HG02885 (cell line): Measurements from ENCODE around the gene KRTAP10-7.
"Not testable (repeated sequence)": the region's sequence is repeated elsewhere in the genome, so short reads cannot be mapped to it uniquely, and the experiment has no call there.

Experiments
- ATAC-seq: cut with Tn5 transposase; IDR thresholded peaks from one replicate; pipeline ENCODE4 v1.9.1; 2021; ENCODE audit warnings: mild to moderate bottlenecking; ENCODE audit not compliant: unreplicated experiment, poor library complexity

Gene KRTAP10-7

GRCh38 chr21:44627831-44628233 lies 27.4 kb downstream of the KRTAP10-7 start:
- ATAC-seq: not testable (repeated sequence)

- ATAC-seq: no peak
Observed at GRCh38 chr21:44628707-44629391, 28.5 kb downstream of the KRTAP10-7 start.

GRCh38 chr21:44630440-44630839 lies 30.0 kb downstream of the KRTAP10-7 start:
- ATAC-seq: no peak

- ATAC-seq: no peak
Observed at GRCh38 chr21:44632067-44632466, 31.7 kb downstream of the KRTAP10-7 start.

GRCh38 chr21:44636209-44637017 lies 36.0 kb downstream of the KRTAP10-7 start:
- ATAC-seq: no peak

DNA sequence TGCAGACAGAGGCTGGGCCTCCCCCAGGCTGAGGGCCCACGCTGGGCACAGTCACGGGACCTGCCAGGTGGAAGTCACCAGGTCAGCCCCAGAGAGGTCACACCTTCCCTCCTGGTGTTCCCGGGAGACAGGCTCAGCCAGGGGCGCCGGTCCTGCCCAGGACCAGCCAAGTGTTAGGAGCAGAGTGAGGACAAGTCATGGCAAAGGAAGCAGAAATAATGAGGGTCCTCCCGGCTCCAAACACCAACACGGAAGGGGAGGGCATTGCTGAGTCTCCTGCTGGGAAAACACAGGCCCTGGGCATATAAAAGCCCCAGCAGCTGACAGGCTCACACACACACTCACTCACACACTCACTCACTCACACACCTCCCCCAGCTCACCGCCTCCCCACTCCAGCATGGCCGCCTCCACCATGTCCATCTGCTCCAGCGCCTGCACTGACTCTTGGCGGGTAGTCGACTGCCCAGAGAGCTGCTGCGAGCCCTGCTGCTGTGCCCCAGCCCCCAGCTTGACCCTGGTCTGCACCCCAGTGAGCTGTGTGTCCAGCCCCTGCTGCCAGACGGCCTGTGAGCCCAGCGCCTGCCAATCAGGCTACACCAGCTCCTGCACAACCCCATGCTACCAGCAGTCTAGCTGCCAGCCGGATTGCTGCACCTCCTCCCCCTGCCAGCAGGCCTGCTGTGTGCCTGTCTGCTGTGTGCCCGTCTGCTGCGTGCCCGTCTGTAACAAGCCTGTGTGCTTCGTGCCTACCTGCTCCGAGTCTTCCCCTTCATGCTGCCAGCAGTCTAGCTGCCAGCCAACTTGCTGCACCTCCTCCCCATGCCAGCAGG lies 36.8 kb downstream of the KRTAP10-7 start, which contains the start of gene KRTAP10-10:
TSS of gene KRTAP10-10 (plus strand) at position 339 of the 833 bp plus-strand sequence. CDS start at position 401, 62 bp downstream.
- no peak for ATAC-seq

DNA sequence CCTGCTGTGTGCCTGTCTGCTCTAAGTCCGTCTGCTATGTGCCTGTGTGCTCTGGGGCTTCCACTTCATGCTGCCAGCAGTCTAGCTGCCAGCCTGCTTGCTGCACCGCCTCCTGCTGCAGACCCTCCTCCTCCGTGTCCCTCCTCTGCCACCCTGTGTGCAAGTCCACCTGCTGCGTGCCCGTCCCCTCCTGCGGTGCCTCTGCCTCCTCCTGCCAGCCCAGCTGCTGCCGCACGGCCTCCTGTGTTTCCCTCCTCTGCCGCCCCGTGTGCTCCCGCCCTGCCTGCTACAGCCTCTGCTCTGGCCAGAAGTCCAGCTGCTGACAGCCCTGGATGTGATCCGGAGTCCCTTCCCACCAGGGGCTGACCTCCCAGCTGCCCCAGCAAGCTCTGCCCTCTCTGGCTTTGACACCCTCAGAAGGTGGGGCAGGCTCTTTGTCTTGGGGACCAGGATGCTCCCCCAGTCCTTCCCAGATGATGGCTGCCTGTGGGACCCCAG lies 37.5 kb downstream of the KRTAP10-7 start:
- not testable (repeated sequence) for ATAC-seq

GRCh38 chr21:44638506-44639330 lies 38.3 kb downstream of the KRTAP10-7 start:
- ATAC-seq: not testable (repeated sequence)

- no peak for ATAC-seq
Observed at GRCh38 chr21:44639331-44639655, 38.9 kb downstream of the KRTAP10-7 start.

DNA sequence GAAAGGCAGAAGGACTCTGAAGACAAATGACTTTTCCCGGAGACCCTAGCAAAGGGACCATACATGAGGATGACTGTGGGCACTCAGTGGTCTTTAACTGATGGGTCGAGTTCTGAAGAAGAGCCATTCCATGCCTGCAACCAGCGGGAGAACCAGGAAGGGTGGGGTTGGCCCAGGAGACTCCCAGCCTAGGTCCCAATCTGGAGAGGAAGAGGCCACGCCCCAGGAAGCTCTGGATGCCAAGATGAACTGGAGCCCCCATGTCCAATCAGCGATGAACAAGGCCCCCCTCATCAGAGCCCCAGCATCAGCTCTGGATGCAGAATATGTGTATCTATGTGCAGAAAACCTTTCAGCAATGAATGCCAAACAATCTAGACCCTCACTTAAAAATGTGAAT lies 40.4 kb downstream of the KRTAP10-7 start:
- ATAC-seq: no peak

GRCh38 chr21:44643741-44644310 lies 43.4 kb downstream of the KRTAP10-7 start:
- no peak for ATAC-seq

GRCh38 chr21:44644878-44645277 lies 44.5 kb downstream of the KRTAP10-7 start:
- ATAC-seq: no peak

GRCh38 chr21:44646366-44647221 lies 46.2 kb downstream of the KRTAP10-7 start, which contains the start of gene KRTAP10-11:
Gene KRTAP10-11 (plus strand): TSS chr21:44646414. CDS start chr21:44646459, 45 bp downstream.
- ATAC-seq: not testable (repeated sequence)

DNA sequence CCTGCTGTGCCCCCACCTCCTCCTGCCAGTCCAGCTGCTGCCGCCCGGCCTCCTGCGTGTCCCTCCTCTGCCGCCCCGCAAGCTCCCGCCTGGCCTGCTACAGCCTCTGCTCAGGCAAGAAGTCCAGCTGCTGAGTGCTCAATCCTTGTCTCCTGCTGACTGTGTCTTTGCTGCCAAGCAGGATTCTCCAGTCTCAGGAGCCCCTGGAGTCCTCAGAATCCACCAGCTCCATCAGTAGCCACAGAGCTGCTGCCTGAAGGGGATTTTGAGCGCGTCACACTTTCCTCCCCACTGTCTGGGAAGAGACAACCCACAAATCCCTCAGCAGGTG lies 46.8 kb downstream of the KRTAP10-7 start:
- no peak for ATAC-seq

- no peak for ATAC-seq
Observed at GRCh38 chr21:44648557-44649311, 48.3 kb downstream of the KRTAP10-7 start.

DNA sequence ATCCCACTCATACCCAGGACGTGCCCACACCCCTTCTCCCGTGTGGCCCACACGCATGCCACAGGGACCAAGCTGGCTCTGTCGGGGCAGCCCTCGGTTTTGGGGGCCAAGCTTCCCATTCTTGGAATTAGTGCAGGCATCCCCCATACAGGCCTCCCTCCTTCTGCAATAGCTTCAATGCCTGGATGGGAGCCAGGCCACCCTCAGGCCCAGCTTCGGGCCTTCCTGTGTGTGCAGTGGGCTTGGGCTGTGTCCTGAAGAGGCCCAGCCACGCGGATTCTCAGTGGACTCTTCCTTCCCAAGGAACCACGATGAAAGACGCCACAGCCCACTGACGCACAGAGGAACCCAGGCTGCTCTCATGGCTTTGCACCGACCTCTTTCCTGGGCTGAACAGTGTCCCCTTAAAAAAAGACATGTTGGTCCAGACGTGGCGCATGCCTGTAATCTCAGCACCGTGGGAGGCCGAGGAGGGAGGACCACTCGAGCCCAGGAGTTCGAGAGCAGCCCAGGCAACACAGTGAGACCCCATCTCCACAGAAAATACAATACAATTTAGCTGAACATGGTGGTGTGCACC lies 49.2 kb downstream of the KRTAP10-7 start:
- no peak for ATAC-seq

GRCh38 chr21:44650265-44650972 lies 50.0 kb downstream of the KRTAP10-7 start:
- ATAC-seq: no peak
